Chondrocyte (in vitro differentiated cells): ENCODE data around the gene HLA-DPB1. TPM values are rescaled to one million over a fixed set of nuclear protein-coding genes. Genes with fewer than 3 reads are reported as not detected.

Experiments
- DNase-seq: peaks from one replicate; pipeline ENCODE4 v3.0.0; 2021; ENCODE audit warnings: mixed read lengths, low spot score
- H3K27ac Mint-ChIP-seq: one replicate; pipeline ENCODE4 v1.8.0; 2021; ENCODE audit warnings: mild to moderate bottlenecking, moderate library complexity, mixed read lengths; ENCODE audit not compliant: unreplicated experiment
- H3K27me3 Mint-ChIP-seq: 2 replicates; pipeline ENCODE4 v1.8.0; 2021; ENCODE audit warnings: low read depth, mixed read lengths
- H3K36me3 Mint-ChIP-seq: 2 replicates; pipeline ENCODE4 v1.8.0; 2021; ENCODE audit warnings: low read depth, mixed read lengths
- H3K4me1 Mint-ChIP-seq: 2 replicates; pipeline ENCODE4 v1.8.0; 2021; ENCODE audit warnings: low read depth, mild to moderate bottlenecking, mixed read lengths
- H3K4me3 Mint-ChIP-seq: one replicate; pipeline ENCODE4 v1.8.0; 2021; ENCODE audit warnings: mild to moderate bottlenecking, moderate library complexity, mixed read lengths; ENCODE audit not compliant: unreplicated experiment
- H3K9me3 Mint-ChIP-seq: 2 replicates; pipeline ENCODE4 v1.8.0; 2021; ENCODE audit warnings: low read depth, mixed read lengths
- CTCF ChIP-seq: fragments of 200-600 bp; sonication (generic); IDR thresholded peaks from 2 replicates; pipeline ENCODE4 v1.5.0; 2021; ENCODE audit warnings: antibody characterized with exemption, mild to moderate bottlenecking, moderate library complexity
- total RNA-seq: library from RNA; stranded (reverse); gene quantifications from 3 replicates; pipeline ENCODE4 v1.2.1, GENCODE V29; 2021

The HLA-DPB1 gene
- total RNA-seq, 1 donor from 2014 or later: 2.9 TPM

- Mint-ChIP-seq H3K27ac (no peak overlapping the region), H3K4me1 (no peaks in the 10 kb centered on the region), H3K36me3 (no peaks in the 10 kb centered on the region), H3K9me3 (no peaks in the 10 kb centered on the region), H3K4me3 (no peak overlapping the region), H3K27me3 (peaks cover 51% of the 10 kb centered on the region)
- no peak for TF ChIP-seq CTCF
- no peak for DNase-seq
Observed at GRCh38 chr6:33136310-33136900, 60.6 kb downstream of the HLA-DPB1 start.

Other genes starting within 250 kb of the HLA-DPB1 start
- 16.3 to 28.0 TPM (median 20.3 TPM) in 3 replicates for gene TAP2, start 237.3 kb upstream of the HLA-DPB1 start, total RNA-seq
- gene PSMB8, start 231.9 kb upstream of the HLA-DPB1 start, total RNA-seq: 14.6 to 17.4 TPM (median 16.2 TPM) in 3 replicates
- 14.5 to 29.7 TPM (median 26.7 TPM) in 3 replicates for gene TAP1, start 222.3 kb upstream of the HLA-DPB1 start, total RNA-seq
- gene PSMB9, start 221.8 kb upstream of the HLA-DPB1 start, total RNA-seq: 0.90 to 1.2 TPM (median 1.2 TPM) in 3 replicates
- gene HLA-DMB, start 135.0 kb upstream of the HLA-DPB1 start, total RNA-seq: not detected in 3 replicates
- 3.6 to 5.5 TPM (median 5.4 TPM) in 3 replicates for gene HLA-DMA, start 122.9 kb upstream of the HLA-DPB1 start, total RNA-seq
- 149 to 165 TPM (median 150 TPM) in 3 replicates for gene BRD2, start 107.4 kb upstream of the HLA-DPB1 start, total RNA-seq
- gene HLA-DOA, start 66.4 kb upstream of the HLA-DPB1 start, total RNA-seq: not detected in 3 replicates
- 0.65 to 1.3 TPM (median 1.2 TPM) in 3 replicates for gene HLA-DPA1, start 2.3 kb upstream of the HLA-DPB1 start, total RNA-seq
- gene COL11A2, start 116.5 kb downstream of the HLA-DPB1 start, total RNA-seq: 2.8 to 10.0 TPM (median 10.0 TPM) in 3 replicates
- 45.1 to 51.5 TPM (median 46.5 TPM) in 3 replicates for gene RXRB, start 124.7 kb downstream of the HLA-DPB1 start, total RNA-seq
- 222 to 238 TPM (median 225 TPM) in 3 replicates for gene SLC39A7, start 124.9 kb downstream of the HLA-DPB1 start, total RNA-seq
- gene HSD17B8, start 128.7 kb downstream of the HLA-DPB1 start, total RNA-seq: 0.60 to 2.8 TPM (median 1.1 TPM) in 3 replicates
- 42.8 to 49.7 TPM (median 44.5 TPM) in 3 replicates for gene RING1, start 132.5 kb downstream of the HLA-DPB1 start, total RNA-seq
- 35.8 to 49.9 TPM (median 36.0 TPM) in 3 replicates for gene VPS52, start 195.9 kb downstream of the HLA-DPB1 start, total RNA-seq
- gene RPS18, start 196.1 kb downstream of the HLA-DPB1 start, total RNA-seq: 1,578 to 1,963 TPM (median 1,582 TPM) in 3 replicates
- gene B3GALT4, start 201.1 kb downstream of the HLA-DPB1 start, total RNA-seq: 6.5 to 9.2 TPM (median 7.3 TPM) in 3 replicates
- 42.4 to 79.7 TPM (median 48.1 TPM) in 3 replicates for gene WDR46, start 213.2 kb downstream of the HLA-DPB1 start, total RNA-seq
- gene PFDN6, start 213.6 kb downstream of the HLA-DPB1 start, total RNA-seq: 25.3 to 35.5 TPM (median 27.8 TPM) in 3 replicates
- 39.2 to 54.5 TPM (median 50.5 TPM) in 3 replicates for gene RGL2, start 223.0 kb downstream of the HLA-DPB1 start, total RNA-seq
- gene TAPBP, start 238.1 kb downstream of the HLA-DPB1 start, total RNA-seq: 86.2 to 102 TPM (median 88.1 TPM) in 3 replicates
- 21.4 to 22.2 TPM (median 22.1 TPM) in 3 replicates for gene ZBTB22, start 241.8 kb downstream of the HLA-DPB1 start, total RNA-seq
- 26.3 to 27.1 TPM (median 26.4 TPM) in 3 replicates for gene DAXX, start 247.0 kb downstream of the HLA-DPB1 start, total RNA-seq